GM12875 (cell line): ENCODE results near the gene CCNC.

ENCODE experiments used
- H3K4me3 ChIP-seq: one replicate; pipeline ENCODE4 v1.5.1; 2011; ENCODE audit warnings: low read depth, low read length, control low read depth
- CTCF ChIP-seq: IDR thresholded peaks from 2 replicates; pipeline ENCODE4 v1.5.1; 2011; ENCODE audit warnings: low read depth, mild to moderate bottlenecking, control low read depth, inconsistent platforms, low read length, moderate library complexity, borderline replicate concordance; ENCODE audit not compliant: insufficient read depth

Gene CCNC

GRCh38 chr6:99568103-99568933 lies at the start of gene CCNC:
Gene CCNC, minus strand, starts transcription at chr6:99568660. Its CDS starts 133 bp downstream, at chr6:99568527.
- no peak for TF ChIP-seq CTCF
- H3K4me3 ChIP-seq, result peak within 1 kb of the TSS; percentile 91

GRCh38 chr6:99617131-99617530 lies 48.7 kb upstream of the CCNC start:
- no peak overlapping the region for H3K4me3 ChIP-seq
- TF ChIP-seq CTCF, result no peak

- TF ChIP-seq CTCF, result no peak
- no peak overlapping the region for H3K4me3 ChIP-seq
Measured at GRCh38 chr6:99614430-99615186, 46.1 kb upstream of the CCNC start.

GRCh38 chr6:99613705-99614429 lies 45.4 kb upstream of the CCNC start:
- peak overlapping the region; percentile 47 for H3K4me3 ChIP-seq
- TF ChIP-seq CTCF, result no peak

- TF ChIP-seq CTCF, result peak; percentile 77
Measured at GRCh38 chr6:99613409-99613704, 44.9 kb upstream of the CCNC start.

GRCh38 chr6:99612551-99613408 lies 44.3 kb upstream of the CCNC start:
- H3K4me3 ChIP-seq, result peak overlapping the region; percentile 47
- TF ChIP-seq CTCF, result no peak

More at GRCh38 chr6:99613409-99613704, 44.9 kb upstream of the CCNC start:
- peak overlapping the region; percentile 47 for H3K4me3 ChIP-seq
